Measurements from ENCODE around the gene SS18L1.
"Not testable (repeated sequence)": the region's sequence is repeated elsewhere in the genome, so short reads cannot be mapped to it uniquely, and the experiment has no call there.

The SS18L1 gene

DNA sequence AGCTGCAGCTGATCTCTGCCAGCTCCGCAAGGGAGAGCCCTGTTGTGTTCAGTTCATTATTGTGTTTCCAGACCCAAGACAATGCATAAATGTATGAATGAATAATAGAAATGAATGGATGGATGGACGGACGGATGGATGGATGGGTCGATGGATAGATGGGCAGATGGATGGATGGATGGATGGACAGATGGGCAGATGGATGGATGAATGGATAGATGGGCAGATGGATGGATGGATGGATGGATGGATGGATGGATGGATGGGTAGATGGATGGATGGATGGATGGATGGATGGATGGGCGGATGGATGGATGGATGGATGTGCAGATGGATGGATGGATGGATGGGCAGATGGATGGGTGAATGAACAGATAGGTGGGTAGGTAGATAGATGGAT lies 38.0 kb upstream of the SS18L1 start:
- FAIRE-seq, result no peak
- no peak for DNase-seq (ENCODE audit: insufficient read length, low spot score)
- no peak for TF ChIP-seq SPI1 (IDR thresholded peaks at IDR 0.05; ENCODE audit: low read depth, low read length)
- TF ChIP-seq PAX5 (IDR thresholded peaks at IDR 0.05; ENCODE audit: insufficient read depth, low read length, severe bottlenecking), result no peak
- no peak for TF ChIP-seq POLR2A (IDR thresholded peaks at IDR 0.05; ENCODE audit: low read depth, low read length)
- no peak for TF ChIP-seq POU2F2 (IDR thresholded peaks at IDR 0.05; ENCODE audit: low read depth, low read length)
- TF ChIP-seq POLR2AphosphoS5 (IDR thresholded peaks at IDR 0.05; ENCODE audit: low read depth, low read length), result no peak
- no peak for TF ChIP-seq TAF1 (IDR thresholded peaks at IDR 0.05; ENCODE audit: low read depth, low read length)

DNA sequence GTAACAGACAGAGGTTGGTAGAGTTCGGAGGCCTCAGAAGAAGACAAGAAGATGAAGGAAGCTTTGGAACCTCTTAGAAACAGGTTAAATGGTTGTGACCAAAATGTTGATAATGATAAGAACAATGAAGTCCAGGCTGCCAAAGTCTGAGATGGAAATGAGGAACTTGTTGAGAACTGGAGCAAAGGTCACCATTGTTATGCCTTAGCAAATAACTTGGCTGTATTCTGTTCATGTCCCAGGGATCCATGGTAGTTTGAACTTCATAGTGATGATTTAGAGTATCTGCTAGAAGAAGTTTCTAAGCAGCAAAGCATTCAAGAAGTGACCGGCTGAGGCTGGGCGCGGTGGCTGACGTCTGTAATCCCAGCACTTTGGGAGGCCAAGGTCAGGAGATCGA lies 32.4 kb upstream of the SS18L1 start:
- FAIRE-seq (no peak), DNase-seq (ENCODE audit: insufficient read length, low spot score) (no peak)
- TF ChIP-seq POU2F2 (IDR thresholded peaks at IDR 0.05; ENCODE audit: low read depth, low read length) (no peak), PAX5 (IDR thresholded peaks at IDR 0.05; ENCODE audit: insufficient read depth, low read length, severe bottlenecking) (no peak), POLR2AphosphoS5 (IDR thresholded peaks at IDR 0.05; ENCODE audit: low read depth, low read length) (no peak), POLR2A (IDR thresholded peaks at IDR 0.05; ENCODE audit: low read depth, low read length) (no peak), SPI1 (IDR thresholded peaks at IDR 0.05; ENCODE audit: low read depth, low read length) (no peak), TAF1 (IDR thresholded peaks at IDR 0.05; ENCODE audit: low read depth, low read length) (no peak)

DNA sequence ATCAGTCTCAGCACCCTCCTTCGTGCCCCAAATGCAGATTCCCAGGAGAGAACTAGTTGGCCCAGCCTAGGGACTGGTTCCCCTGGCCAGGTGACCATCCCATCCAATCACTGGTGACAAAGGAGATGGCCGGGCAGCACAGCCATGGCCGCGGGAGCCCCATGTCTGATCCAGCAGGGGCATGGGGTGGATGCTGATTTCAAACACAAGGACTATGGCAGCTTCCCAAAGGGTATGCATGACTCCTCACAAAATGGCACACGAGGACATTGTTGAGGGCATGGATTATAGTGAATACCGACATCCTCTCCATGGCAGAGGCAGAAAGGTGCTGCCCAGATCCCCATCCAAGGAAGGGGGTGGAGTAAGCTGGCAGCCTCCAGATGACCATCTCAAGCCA lies 31.2 kb upstream of the SS18L1 start:
- DNase-seq (ENCODE audit: insufficient read length, low spot score) (no peak), FAIRE-seq (no peak)
- no peak for TF ChIP-seq SPI1 (IDR thresholded peaks at IDR 0.05; ENCODE audit: low read depth, low read length)
- TF ChIP-seq POLR2A (IDR thresholded peaks at IDR 0.05; ENCODE audit: low read depth, low read length), result no peak
- TF ChIP-seq POU2F2 (IDR thresholded peaks at IDR 0.05; ENCODE audit: low read depth, low read length), result no peak
- TF ChIP-seq POLR2AphosphoS5 (IDR thresholded peaks at IDR 0.05; ENCODE audit: low read depth, low read length), result no peak

DNA sequence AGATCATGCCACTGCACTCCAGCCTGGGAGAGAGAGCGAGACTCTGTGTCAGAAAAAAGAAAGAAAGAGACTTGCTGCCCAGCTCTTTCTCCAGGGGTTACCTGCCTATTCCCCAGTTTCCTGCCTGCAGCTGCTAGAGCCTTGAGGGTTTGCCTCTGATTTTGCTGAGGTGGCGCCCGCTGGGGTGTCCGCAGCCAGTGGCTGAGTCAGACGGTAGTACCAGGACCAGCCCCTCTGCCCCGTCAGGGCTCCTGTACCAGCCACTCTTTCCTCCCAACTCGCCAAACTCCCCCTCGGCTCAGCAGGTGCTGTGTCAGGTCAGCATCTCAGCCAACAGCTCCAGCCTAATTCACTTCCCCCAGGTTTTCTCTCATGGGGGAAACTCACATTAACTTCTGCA lies 28.7 kb upstream of the SS18L1 start:
- DNase-seq (ENCODE audit: insufficient read length, low spot score) (no peak), FAIRE-seq (no peak)
- TF ChIP-seq POU2F2 (IDR thresholded peaks at IDR 0.05; ENCODE audit: low read depth, low read length), result no peak

DNA sequence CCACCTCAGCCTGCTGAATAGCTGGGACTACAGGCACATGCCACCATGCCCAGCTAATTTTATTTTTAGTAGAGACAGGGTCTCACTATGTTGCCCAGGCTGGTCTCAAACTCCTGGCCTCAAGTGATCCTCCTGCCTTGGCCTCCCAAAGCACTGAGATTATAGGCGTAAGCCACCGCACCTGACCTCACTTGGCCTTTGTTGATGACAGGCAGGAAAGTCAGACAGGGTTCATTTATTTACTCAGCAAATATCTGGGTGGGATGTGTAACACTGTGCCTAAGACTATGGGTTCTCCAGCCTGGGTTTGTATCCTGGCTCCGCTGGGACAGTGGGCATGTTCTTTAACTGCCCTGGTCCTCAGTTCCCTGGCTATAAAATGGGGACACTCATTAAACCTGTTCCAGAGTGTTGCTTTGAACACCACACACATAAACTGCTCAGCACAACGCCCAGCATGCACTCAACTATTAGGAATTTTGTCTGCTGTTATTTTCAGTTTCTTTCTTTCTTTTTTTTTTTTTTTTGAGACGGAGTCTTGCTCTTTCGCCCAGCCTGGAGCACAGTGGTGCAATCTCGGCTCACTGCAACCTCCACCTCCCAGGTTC lies 27.7 kb upstream of the SS18L1 start:
- DNase-seq (ENCODE audit: insufficient read length, low spot score); FAIRE-seq: not testable (repeated sequence)

DNA sequence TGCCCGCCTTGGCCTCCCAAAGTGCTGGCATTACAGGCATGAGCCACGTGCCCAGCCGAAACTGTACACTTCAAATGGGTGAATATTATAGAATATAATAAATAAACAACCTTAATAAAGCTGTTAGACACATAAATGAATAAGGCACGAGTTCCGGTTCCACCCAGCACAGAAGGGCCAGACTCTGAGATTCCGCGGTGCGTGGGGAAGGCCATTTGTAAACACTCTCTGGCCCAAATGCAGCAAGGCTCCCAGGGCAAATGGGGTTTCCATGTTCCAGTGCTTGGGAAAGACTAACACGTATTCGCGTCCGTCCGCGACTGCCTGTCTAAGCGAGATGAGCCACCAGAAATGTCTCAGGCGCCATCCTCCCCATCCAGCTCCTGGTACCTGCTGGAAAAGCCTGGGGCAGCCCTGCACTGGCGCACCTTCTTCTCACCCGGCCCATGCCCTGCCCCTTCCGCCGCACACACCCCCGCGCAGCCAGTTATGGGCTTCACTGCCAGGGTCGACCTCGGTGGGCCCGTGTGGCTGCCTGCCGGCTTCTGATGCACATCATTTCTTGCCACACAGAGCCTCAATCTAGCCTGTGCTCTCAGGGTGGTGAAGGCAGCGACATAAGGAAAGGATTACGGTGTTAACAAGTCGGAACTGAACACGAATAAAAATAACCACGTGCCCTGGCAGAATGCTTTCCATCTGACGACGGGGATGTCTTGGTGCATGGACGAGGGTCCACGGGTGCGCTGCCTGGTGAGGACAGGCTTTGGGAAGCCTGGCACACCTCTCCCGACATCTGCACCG lies 26.8 kb upstream of the SS18L1 start:
- FAIRE-seq (no peak), DNase-seq (ENCODE audit: insufficient read length, low spot score) (no peak)
- no peak for TF ChIP-seq POLR2AphosphoS5 (IDR thresholded peaks at IDR 0.05; ENCODE audit: low read depth, low read length)
- no peak for TF ChIP-seq PAX5 (IDR thresholded peaks at IDR 0.05; ENCODE audit: insufficient read depth, low read length, severe bottlenecking)
- no peak for TF ChIP-seq TAF1 (IDR thresholded peaks at IDR 0.05; ENCODE audit: low read depth, low read length)
- TF ChIP-seq SPI1 (IDR thresholded peaks at IDR 0.05; ENCODE audit: low read depth, low read length), result no peak
- no peak for TF ChIP-seq POU2F2 (IDR thresholded peaks at IDR 0.05; ENCODE audit: low read depth, low read length)

DNA sequence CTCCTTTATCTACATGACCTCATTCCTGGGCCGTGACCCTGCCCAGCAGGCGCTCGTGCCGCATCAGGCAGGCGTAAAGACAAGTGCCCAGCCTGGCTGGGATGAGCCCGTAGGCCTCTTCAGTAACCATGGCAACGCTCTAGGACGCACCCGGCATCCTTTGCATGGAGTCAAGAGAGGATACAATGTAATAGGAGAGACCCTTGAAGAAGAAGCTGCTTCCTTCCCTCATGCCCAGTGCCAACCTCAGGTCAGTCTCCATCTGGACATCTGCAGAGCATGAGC lies 26.3 kb upstream of the SS18L1 start:
- no peak for DNase-seq (ENCODE audit: insufficient read length, low spot score)
- no peak for FAIRE-seq
- no peak for TF ChIP-seq POU2F2 (IDR thresholded peaks at IDR 0.05; ENCODE audit: low read depth, low read length)
- TF ChIP-seq POLR2AphosphoS5 (IDR thresholded peaks at IDR 0.05; ENCODE audit: low read depth, low read length), result no peak
- TF ChIP-seq SPI1 (IDR thresholded peaks at IDR 0.05; ENCODE audit: low read depth, low read length), result no peak
- no peak for TF ChIP-seq POLR2A (IDR thresholded peaks at IDR 0.05; ENCODE audit: low read depth, low read length)
- TF ChIP-seq TAF1 (IDR thresholded peaks at IDR 0.05; ENCODE audit: low read depth, low read length), result no peak
- TF ChIP-seq PAX5 (IDR thresholded peaks at IDR 0.05; ENCODE audit: insufficient read depth, low read length, severe bottlenecking), result no peak

DNA sequence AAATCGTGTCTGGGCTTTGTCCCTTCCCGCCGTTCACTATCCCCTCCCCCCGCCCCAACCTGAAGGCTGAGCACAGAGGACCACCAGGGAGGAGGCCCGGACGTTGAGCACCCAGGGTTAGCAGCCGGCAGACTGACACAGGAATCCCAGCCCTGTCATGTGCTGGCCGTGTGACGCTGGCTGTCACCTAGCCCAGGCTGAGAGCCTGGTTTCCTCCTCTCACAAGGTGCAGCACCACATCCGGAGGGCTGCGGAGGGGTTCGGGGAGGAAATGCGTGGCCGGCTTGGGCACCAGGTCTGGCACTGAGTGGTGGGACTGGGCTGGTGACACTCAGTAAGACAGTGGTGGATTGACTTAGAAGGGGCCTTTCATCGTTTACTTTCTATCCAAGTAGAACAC lies 25.9 kb upstream of the SS18L1 start:
- FAIRE-seq (no peak), DNase-seq (ENCODE audit: insufficient read length, low spot score) (no peak)
- TF ChIP-seq POU2F2 (IDR thresholded peaks at IDR 0.05; ENCODE audit: low read depth, low read length) (no peak), SPI1 (IDR thresholded peaks at IDR 0.05; ENCODE audit: low read depth, low read length) (no peak), PAX5 (IDR thresholded peaks at IDR 0.05; ENCODE audit: insufficient read depth, low read length, severe bottlenecking) (no peak)

DNA sequence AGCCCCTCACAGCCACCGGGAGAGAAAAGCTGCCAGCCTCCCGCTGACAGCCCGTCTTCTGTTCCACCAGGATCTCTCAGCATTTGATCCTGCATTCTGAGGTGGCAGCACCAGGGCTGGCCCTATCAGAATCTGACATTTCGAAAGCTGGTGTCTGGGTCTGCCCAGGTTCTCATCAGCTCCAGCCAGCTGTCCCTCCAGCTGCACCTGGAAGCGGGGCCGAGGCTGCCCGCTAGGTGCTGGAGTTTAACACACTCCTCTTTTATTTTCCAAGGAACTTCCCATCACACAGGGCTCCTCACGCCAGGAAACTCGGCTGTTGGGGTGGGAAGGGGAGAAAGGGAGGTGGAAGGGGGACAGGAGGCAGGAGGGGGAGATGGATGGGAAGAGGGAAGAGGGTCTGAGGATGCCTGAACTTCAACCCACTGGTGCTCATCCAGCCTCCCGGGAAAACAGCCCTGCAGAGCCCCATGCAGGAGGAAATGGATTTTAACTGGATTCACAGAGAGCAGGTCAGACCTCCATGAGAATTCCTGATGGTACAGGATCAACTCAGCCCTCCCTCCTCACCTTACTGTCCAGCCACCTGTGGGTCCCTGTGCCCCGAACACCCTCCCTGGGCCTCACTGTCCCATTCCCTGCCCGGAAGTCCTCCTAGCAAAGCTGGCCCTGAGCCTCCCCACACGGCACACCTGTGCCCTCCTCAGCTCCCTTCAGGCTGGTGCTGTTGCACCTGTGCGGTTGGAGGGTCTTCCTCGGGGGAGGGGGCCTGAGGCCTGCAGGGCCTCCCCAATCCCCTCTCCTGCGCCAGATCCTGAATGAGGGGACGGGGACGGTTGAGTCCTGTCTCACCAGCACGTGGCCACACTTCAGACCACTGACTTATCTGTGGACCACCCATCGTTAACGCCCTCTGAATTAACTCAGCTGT lies 25.2 kb upstream of the SS18L1 start:
- DNase-seq (ENCODE audit: insufficient read length, low spot score) (no peak), FAIRE-seq (no peak)
- TF ChIP-seq POU2F2 (IDR thresholded peaks at IDR 0.05; ENCODE audit: low read depth, low read length) (no peak), SPI1 (IDR thresholded peaks at IDR 0.05; ENCODE audit: low read depth, low read length) (no peak), PAX5 (IDR thresholded peaks at IDR 0.05; ENCODE audit: insufficient read depth, low read length, severe bottlenecking) (no peak), POLR2AphosphoS5 (IDR thresholded peaks at IDR 0.05; ENCODE audit: low read depth, low read length) (no peak), TAF1 (IDR thresholded peaks at IDR 0.05; ENCODE audit: low read depth, low read length) (no peak), POLR2A (IDR thresholded peaks at IDR 0.05; ENCODE audit: low read depth, low read length) (no peak)

DNA sequence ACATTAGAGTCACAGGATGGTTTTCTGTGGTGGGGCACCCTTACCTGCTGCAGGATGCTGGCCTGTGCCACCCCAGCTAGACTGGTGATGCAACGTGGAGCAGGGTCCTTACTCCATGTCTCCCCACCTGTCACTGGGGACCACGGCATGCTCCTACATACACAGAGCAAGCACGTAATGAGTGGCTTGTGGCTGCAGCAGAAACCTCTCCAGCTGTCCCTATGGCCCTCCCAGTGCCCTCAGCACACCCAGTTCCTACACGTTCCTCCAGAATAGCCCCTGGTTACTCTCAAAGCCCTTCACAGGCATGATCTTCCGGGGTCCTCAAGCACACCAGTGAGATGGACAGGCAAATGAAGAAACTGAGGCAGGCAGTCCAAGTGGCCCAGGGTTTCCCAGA lies 24.5 kb upstream of the SS18L1 start:
- DNase-seq (ENCODE audit: insufficient read length, low spot score), result no peak
- TF ChIP-seq TAF1 (IDR thresholded peaks at IDR 0.05; ENCODE audit: low read depth, low read length), result no peak
- no peak for TF ChIP-seq POLR2A (IDR thresholded peaks at IDR 0.05; ENCODE audit: low read depth, low read length)
- TF ChIP-seq PAX5 (IDR thresholded peaks at IDR 0.05; ENCODE audit: insufficient read depth, low read length, severe bottlenecking), result no peak
- no peak for TF ChIP-seq POLR2AphosphoS5 (IDR thresholded peaks at IDR 0.05; ENCODE audit: low read depth, low read length)
- TF ChIP-seq SPI1 (IDR thresholded peaks at IDR 0.05; ENCODE audit: low read depth, low read length), result no peak
- no peak for TF ChIP-seq POU2F2 (IDR thresholded peaks at IDR 0.05; ENCODE audit: low read depth, low read length)
- no peak for FAIRE-seq
